Activated B cell treated with CpG ODN at 0.5 μM for 24 hours (primary cell): ENCODE measurements around the gene WNT5B. TPM values are rescaled to one million over a fixed set of nuclear protein-coding genes. Genes with fewer than 3 reads are reported as not detected.

ENCODE experiments used
- ATAC-seq: fragments of 200-7000 bp; cut with Tn5 transposase; one replicate; pipeline ENCODE4 v1.10.0; 2021; ENCODE audit warnings: low read depth, mild to moderate bottlenecking, moderate library complexity
- CTCF ChIA-PET: fragments of 350-600 bp; sonication (Branson Sonifier 250); formaldehyde crosslinking; loops from one replicate; lab custom pipeline; 2021; ENCODE audit warnings: antibody characterized with exemption; lab: Charles Lee
- POLR2A ChIA-PET: fragments of 350-600 bp; sonication (Branson Sonifier 250); formaldehyde crosslinking; loops from one replicate; lab custom pipeline; 2021; ENCODE audit warnings: antibody characterized with exemption; lab: Charles Lee
- DNase-seq: peaks from one replicate; pipeline ENCODE4 v3.0.0; 2022
- H3K27ac Mint-ChIP-seq: one replicate; pipeline ENCODE4 v1.8.0; 2020; ENCODE audit warnings: mixed read lengths
- H3K27me3 Mint-ChIP-seq: one replicate; pipeline ENCODE4 v1.8.0; 2021; ENCODE audit warnings: mixed read lengths
- H3K36me3 Mint-ChIP-seq: one replicate; pipeline ENCODE4 v1.8.0; 2021; ENCODE audit warnings: low read depth, mixed read lengths
- H3K4me1 Mint-ChIP-seq: one replicate; pipeline ENCODE4 v1.8.0; 2021; ENCODE audit warnings: mixed read lengths
- H3K4me3 Mint-ChIP-seq: one replicate; pipeline ENCODE4 v1.8.0; 2020; ENCODE audit warnings: mild to moderate bottlenecking, mixed read lengths
- H3K9me3 Mint-ChIP-seq: one replicate; pipeline ENCODE4 v1.8.0; 2020; ENCODE audit warnings: mixed read lengths
- intact Hi-C: fragments of 100-400 bp; cut with micrococcal nuclease; formaldehyde crosslinking; loops from one replicate; pipeline ENCODE4 v1.15.1; 2024
- total RNA-seq: library from RNA; stranded (reverse); gene quantifications from 2 replicates; pipeline ENCODE4 v1.2.3, GENCODE V29; 2022
- TF ChIP-seq, protein P1 (sequence below): fragments of 200-600 bp; IDR thresholded peaks from one replicate; pipeline ENCODE4 v1.8.0; 2022; ENCODE audit warnings: antibody characterized with exemption, mild to moderate bottlenecking

The WNT5B gene
- total RNA-seq, 1 donor from 2014 or later, result 1.0 TPM

DNA sequence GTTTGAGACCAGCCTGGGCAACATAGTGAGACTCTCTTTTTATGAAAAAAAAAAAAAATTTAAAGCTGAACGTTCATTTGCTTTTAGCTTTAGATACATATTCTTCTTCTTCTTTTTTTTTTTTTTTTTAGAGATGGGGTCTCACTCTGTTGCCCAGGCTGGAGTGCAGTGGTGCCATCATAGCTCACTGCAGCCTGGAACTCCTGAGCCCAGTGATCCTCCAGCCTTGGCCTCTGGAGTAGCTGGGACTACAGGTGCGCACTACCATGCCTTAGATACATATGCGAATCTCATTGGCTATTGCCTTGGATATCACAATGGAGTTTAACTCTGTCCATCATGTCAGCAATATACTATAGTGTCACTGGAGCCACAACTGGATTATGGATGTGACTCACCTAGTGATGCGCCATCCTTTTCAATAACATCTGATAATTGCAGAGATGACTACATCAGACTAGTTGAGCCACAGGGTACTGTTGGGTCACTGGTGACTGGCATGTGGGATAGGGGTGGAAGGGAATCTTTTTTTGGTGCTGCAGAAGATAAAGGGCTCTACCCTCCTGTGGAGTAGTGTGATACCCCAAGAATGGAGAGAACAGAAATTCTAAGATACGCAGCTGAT, 59.2 kb downstream of the WNT5B start:
- intact Hi-C loops, result no loop called here
- peaks cover 4% of the 10 kb centered on the region for H3K36me3 Mint-ChIP-seq
- peaks cover 5% of the 10 kb centered on the region for H3K27me3 Mint-ChIP-seq
- H3K27ac Mint-ChIP-seq, result no peak overlapping the region
- ChIA-PET CTCF (interaction anchor here (0.7 kb wide), 1 partner anchor 277 kb away, joined by 3 read pairs; no protein-coding TSS in a partner anchor), POLR2A (interaction anchor here (0.6 to 4.0 kb wide), 3 partner anchors 20 to 26 kb away, joined by 3 to 29 read pairs (median 9); no protein-coding TSS in a partner anchor)
- H3K4me3 Mint-ChIP-seq, result no peak overlapping the region
- ATAC-seq, result no peak
- DNase-seq, result no peak
- peaks cover 27% of the 10 kb centered on the region for H3K4me1 Mint-ChIP-seq
- TF ChIP-seq, protein P1, sequence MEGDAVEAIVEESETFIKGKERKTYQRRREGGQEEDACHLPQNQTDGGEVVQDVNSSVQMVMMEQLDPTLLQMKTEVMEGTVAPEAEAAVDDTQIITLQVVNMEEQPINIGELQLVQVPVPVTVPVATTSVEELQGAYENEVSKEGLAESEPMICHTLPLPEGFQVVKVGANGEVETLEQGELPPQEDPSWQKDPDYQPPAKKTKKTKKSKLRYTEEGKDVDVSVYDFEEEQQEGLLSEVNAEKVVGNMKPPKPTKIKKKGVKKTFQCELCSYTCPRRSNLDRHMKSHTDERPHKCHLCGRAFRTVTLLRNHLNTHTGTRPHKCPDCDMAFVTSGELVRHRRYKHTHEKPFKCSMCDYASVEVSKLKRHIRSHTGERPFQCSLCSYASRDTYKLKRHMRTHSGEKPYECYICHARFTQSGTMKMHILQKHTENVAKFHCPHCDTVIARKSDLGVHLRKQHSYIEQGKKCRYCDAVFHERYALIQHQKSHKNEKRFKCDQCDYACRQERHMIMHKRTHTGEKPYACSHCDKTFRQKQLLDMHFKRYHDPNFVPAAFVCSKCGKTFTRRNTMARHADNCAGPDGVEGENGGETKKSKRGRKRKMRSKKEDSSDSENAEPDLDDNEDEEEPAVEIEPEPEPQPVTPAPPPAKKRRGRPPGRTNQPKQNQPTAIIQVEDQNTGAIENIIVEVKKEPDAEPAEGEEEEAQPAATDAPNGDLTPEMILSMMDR, result no peak
- H3K9me3 Mint-ChIP-seq, result no peaks in the 10 kb centered on the region

DNA sequence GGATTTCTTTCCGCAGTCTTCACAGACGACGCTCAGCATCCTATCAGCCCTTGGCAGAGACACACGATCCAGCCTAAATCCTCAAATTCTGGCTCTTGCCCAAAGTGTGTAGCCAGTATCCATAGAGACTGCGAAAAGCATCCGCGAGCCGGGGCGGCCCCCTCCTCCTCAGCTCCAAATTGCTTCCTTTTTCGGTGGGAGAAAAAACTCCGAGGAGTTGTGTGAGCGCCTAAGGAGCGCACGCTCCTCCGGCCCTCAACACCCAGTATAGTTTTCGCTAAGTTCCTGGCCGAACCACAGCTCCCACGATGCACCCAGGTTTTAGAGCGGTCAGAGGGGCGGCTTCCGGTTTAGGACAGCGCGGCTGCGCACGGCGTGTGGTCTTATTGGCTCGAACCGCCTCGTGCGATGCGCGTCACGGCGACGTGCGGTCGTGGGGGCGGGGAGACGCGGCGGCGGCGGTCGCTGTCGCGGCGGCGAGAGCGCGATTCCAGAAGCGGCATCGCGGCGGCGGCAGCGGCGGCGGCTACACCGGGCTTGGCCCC, 61.6 kb downstream of the WNT5B start, which contains the start of gene ADIPOR2:
Gene ADIPOR2 (plus strand): TSS at position 493 of the 545 bp plus-strand sequence. CDS start 63,274 bp downstream, outside the sequence.
- CTCF ChIA-PET, result interaction anchor here (0.9 to 2.1 kb wide), 4 partner anchors 30 to 249 kb away, joined by 3 to 6 read pairs (median 5); no protein-coding TSS in a partner anchor
- H3K4me1 Mint-ChIP-seq, result peaks cover 39% of the 10 kb centered on the region
- DNase-seq (peak; percentile 94), ATAC-seq (peak; percentile 96)
- POLR2A ChIA-PET, result interaction anchor here (0.6 to 4.0 kb wide), 11 partner anchors 9 to 1351 kb away, joined by 3 to 29 read pairs (median 4); no protein-coding TSS in a partner anchor
- TF ChIP-seq, protein P1, result no peak
- H3K36me3 Mint-ChIP-seq, result peaks cover 8% of the 10 kb centered on the region
- H3K27ac Mint-ChIP-seq, result peak within 1 kb of the TSS; percentile 98
- no peaks in the 10 kb centered on the region for H3K9me3 Mint-ChIP-seq
- H3K27me3 Mint-ChIP-seq, result peaks cover 5% of the 10 kb centered on the region
- intact Hi-C loops, result loop anchor here (1.0 to 2.0 kb wide), 4 partner anchors 29 to 740 kb away; partner anchors contain the start of genes DCP1B and FBXL14
- peak within 1 kb of the TSS; percentile 88 for H3K4me3 Mint-ChIP-seq

DNA sequence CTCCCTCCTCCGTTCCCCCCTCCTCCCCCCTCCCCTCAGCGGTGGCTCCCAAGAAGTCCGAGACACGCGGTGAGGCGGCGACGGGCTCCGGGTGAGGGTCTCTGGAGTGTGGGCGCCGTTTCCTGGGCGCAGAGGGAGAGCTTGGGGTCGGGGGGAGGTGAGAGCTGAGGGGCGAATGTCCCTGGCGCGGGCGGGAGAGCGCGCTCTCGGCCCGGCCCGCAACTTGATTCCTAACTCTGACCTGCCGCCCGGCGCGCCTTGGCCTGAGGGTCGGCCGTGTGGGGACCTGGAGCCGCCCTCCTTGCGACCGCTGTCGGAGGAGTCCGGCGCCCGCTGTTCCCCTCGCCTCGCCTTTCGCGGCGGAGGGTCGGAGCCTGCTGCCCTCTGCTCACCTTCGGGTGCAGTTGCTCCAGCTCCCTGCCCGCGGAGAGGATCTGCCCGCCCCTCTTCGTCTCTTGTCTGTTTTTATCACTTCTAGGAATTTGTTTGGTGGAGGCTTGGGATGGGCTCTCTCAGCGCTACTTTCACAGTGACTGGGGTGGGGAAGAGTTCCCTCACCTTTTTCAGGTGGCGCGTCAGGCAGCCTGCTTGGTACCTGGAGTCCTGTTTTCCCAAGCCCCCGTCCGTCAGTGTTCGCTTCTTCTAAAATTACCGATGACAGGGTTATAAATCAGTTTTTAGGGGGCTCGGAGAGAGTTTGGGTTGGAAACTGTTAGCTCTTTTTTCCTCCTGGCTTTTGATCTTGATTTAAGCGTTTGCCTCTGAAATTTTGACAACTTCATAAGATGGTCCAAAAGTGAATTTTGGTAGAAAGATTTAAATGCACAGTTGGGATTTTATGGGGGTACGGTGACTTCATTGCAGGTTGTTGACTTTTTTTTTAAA, 62.3 kb downstream of the WNT5B start:
- ChIA-PET CTCF (interaction anchor here (0.9 to 2.1 kb wide), 5 partner anchors 31 to 248 kb away, joined by 3 to 6 read pairs (median 6); no protein-coding TSS in a partner anchor), POLR2A (interaction anchor here (0.5 to 4.0 kb wide), 13 partner anchors 9 to 1350 kb away, joined by 3 to 29 read pairs (median 3); partner anchors contain the start of gene RAD52)
- no peaks in the 10 kb centered on the region for H3K9me3 Mint-ChIP-seq
- H3K36me3 Mint-ChIP-seq, result peaks cover 8% of the 10 kb centered on the region
- H3K4me1 Mint-ChIP-seq, result peaks cover 45% of the 10 kb centered on the region
- TF ChIP-seq, protein P1, result no peak
- peak overlapping the region; percentile 82 for H3K27ac Mint-ChIP-seq
- DNase-seq, result no peak
- peak overlapping the region; percentile 88 for H3K4me3 Mint-ChIP-seq
- no peaks in the 10 kb centered on the region for H3K27me3 Mint-ChIP-seq
- intact Hi-C loops, result loop anchor here (1.0 to 2.0 kb wide), 2 partner anchors 30 to 741 kb away; no protein-coding TSS in a partner anchor
- peak; percentile 43 for ATAC-seq

DNA sequence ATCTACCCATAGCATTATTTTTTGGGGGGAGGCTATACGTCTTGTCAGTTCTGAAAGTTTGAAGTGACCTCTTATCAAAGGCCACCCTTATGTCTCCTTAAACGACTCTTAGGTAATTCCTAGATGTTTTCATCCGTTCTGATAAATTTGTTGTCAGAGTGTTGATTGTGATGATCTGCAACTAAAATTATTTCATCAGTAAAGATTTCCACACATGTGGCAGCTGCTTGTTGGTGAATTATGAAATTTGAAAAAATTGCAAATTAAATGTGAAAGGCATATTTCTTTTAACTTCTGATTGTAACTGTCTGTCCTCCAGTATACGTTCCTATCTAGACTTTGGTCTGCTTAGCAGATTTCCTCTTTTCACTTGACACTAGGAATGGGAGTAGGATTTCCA, 63.2 kb downstream of the WNT5B start:
- CTCF ChIA-PET, result interaction anchor here (0.9 to 2.1 kb wide), 3 partner anchors 58 to 99 kb away, joined by 5 to 6 read pairs (median 6); no protein-coding TSS in a partner anchor
- H3K27me3 Mint-ChIP-seq, result no peaks in the 10 kb centered on the region
- intact Hi-C loops, result no loop called here
- POLR2A ChIA-PET, result interaction anchor here (0.5 to 4.0 kb wide), 3 partner anchors 30 to 742 kb away, joined by 3 to 29 read pairs (median 5); partner anchors contain the start of gene RAD52
- ATAC-seq (no peak), DNase-seq (no peak)
- peak overlapping the region; percentile 88 for H3K4me3 Mint-ChIP-seq
- peaks cover 53% of the 10 kb centered on the region for H3K4me1 Mint-ChIP-seq
- peaks cover 13% of the 10 kb centered on the region for H3K36me3 Mint-ChIP-seq
- TF ChIP-seq, protein P1, result no peak
- no peaks in the 10 kb centered on the region for H3K9me3 Mint-ChIP-seq
- peak overlapping the region; percentile 65 for H3K27ac Mint-ChIP-seq
